NCI-H1105 (cell line): ENCODE data around the gene C8G.

ENCODE experiments used
- DNase-seq: peaks from one replicate; lab custom pipeline; 2025; lab: John Stamatoyannopoulos, UW

The C8G gene

GRCh38 chr9:136920734-136921231 is 24.3 kb upstream of the C8G start:
- DNase-seq: no peak

GRCh38 chr9:136921307-136921706 is 23.7 kb upstream of the C8G start:
- DNase-seq: no peak

GRCh38 chr9:136921718-136922117 is 23.3 kb upstream of the C8G start:
- DNase-seq: no peak

- no peak for DNase-seq
Measured at GRCh38 chr9:136922540-136922939, 22.5 kb upstream of the C8G start.

- no peak for DNase-seq
Measured at GRCh38 chr9:136923881-136924280, 21.2 kb upstream of the C8G start.

- no peak for DNase-seq
Measured at GRCh38 chr9:136925414-136926153, 19.5 kb upstream of the C8G start.

GRCh38 chr9:136926154-136926704 is 18.8 kb upstream of the C8G start:
- no peak for DNase-seq

- no peak for DNase-seq
Measured at GRCh38 chr9:136926749-136927148, 18.3 kb upstream of the C8G start.

GRCh38 chr9:136927343-136928271 is 17.4 kb upstream of the C8G start:
- DNase-seq: no peak

- DNase-seq: no peak
Measured at GRCh38 chr9:136928591-136928990, 16.5 kb upstream of the C8G start.

- DNase-seq: no peak
Measured at GRCh38 chr9:136930014-136930413, 15.0 kb upstream of the C8G start.

GRCh38 chr9:136931611-136932130 is 13.4 kb upstream of the C8G start:
- no peak for DNase-seq

- DNase-seq: no peak
Measured at GRCh38 chr9:136934277-136934676, 10.8 kb upstream of the C8G start.

GRCh38 chr9:136935651-136936050 is 9.4 kb upstream of the C8G start:
- DNase-seq: no peak

GRCh38 chr9:136936645-136937170 is 8.3 kb upstream of the C8G start:
- DNase-seq: no peak

GRCh38 chr9:136937186-136938001 is 7.6 kb upstream of the C8G start:
- DNase-seq: no peak

GRCh38 chr9:136939431-136939995 is 5.5 kb upstream of the C8G start:
- no peak for DNase-seq

GRCh38 chr9:136939996-136940525 is 5.0 kb upstream of the C8G start:
- DNase-seq: no peak

- no peak for DNase-seq
Measured at GRCh38 chr9:136940526-136941230, 4.4 kb upstream of the C8G start.
